GM19035 (cell line): ENCODE results near the gene TMTC4.

Source experiments
- ATAC-seq: cut with Tn5 transposase; IDR thresholded peaks from one replicate; pipeline ENCODE4 v1.9.1; 2021; ENCODE audit not compliant: unreplicated experiment

Gene TMTC4

GRCh38 chr13:100668408-100668807, 6.2 kb downstream of the TMTC4 start:
- ATAC-seq, result no peak

- ATAC-seq, result no peak
These were observed 6.7 kb downstream of the TMTC4 start for GRCh38 chr13:100667894-100668293.

GRCh38 chr13:100666124-100666523, 8.5 kb downstream of the TMTC4 start:
- no peak for ATAC-seq

GRCh38 chr13:100665403-100665802, 9.2 kb downstream of the TMTC4 start:
- no peak for ATAC-seq

DNA sequence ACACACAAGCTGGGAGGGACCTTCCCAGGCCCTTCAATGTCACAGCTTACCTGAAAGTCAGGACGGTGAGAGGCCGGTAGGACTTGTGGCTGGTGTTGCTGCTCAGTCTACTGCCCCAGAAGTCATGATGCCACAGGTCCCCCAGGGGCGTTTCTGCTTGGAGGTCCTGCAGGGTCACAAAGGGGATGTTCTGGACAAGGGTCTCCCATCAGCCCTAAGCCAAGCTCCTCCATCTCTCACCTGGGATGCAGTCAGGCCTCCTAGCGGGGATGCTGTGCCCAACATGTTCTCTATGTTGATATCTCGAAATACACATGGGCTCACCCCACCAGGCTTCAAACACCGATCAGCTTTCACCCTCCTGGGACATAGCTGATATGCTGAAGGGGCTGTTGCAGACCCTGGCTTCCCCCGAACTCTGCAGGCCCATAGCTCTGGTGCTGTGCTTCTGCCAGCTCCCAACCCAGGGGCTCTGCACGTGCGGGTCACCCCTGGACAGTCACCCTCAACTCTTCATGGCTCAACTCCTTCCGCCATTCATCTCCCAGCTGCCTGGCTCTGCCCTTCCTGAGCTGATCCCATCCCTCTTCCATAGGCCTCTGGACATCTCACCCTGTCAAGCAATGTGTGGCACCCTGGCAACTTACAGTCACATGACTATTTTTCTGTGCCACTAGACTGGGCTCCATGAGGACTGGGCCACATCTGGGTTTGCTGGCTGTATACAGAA, 10.3 kb downstream of the TMTC4 start:
- ATAC-seq, result no peak

GRCh38 chr13:100662468-100663211, 12.0 kb downstream of the TMTC4 start:
- no peak for ATAC-seq

- no peak for ATAC-seq
These were observed 13.8 kb downstream of the TMTC4 start for GRCh38 chr13:100660761-100661160.

DNA sequence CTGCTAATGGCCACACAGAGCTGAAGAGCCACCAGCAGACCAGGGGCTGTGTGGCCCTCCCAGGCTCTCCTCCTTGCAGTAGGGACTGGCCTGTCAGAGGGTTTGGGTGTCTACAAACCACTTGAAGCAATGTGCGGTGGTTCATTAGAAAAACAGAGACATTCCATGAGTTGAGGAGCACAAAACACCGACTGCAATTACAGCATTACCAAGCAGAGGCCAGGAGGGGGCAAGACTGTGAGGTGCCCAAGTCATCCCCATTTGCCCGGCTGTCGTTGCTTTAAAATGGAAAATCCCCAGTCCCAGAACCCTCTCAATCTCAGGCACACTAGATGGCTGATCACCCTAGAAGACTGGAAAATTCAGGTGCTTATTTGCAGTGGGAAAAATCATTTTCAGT, 15.0 kb downstream of the TMTC4 start:
- ATAC-seq, result no peak

DNA sequence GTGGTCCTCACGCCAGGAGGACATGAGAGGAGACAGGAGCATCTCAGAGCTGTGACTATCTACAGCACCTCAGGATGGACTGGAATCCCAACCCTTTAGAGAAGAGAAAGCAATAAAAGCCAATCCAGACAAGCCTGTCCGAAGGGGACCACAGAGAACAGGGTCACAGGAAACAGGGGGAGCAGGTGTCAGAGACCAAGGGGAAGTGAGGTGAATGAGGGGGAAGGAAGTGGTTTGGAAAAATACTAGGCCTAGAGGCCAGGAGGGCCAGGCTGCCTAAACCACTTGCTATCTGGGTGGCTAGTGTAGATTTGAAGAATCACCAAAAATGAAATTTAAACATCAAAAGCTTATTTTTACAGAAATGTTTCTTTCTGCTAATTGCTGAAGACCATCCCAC, 16.2 kb downstream of the TMTC4 start:
- peak; percentile 70 for ATAC-seq

GRCh38 chr13:100657881-100658315, 16.7 kb downstream of the TMTC4 start:
- ATAC-seq, result no peak

DNA sequence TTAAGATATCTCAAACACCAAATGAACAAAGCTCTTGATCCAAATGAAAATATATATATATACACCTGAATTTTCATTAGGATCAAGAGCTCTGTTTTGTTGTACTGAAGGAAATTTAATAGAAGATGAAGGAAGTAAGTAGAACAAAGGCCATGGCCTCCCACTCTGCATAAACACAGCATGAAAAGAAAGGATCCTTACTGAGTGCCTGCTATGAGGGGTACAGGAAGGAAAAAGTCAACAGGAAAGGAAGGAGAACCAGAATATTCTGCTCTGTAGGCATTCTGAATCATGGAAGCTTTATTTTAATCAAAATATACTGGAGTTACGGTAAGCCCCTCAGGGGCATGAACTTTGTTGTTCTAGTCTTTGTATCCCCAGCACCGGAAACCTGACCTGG, 22.1 kb downstream of the TMTC4 start:
- ATAC-seq, result no peak

- no peak for ATAC-seq
These were observed 24.3 kb downstream of the TMTC4 start for GRCh38 chr13:100650326-100650725.

DNA sequence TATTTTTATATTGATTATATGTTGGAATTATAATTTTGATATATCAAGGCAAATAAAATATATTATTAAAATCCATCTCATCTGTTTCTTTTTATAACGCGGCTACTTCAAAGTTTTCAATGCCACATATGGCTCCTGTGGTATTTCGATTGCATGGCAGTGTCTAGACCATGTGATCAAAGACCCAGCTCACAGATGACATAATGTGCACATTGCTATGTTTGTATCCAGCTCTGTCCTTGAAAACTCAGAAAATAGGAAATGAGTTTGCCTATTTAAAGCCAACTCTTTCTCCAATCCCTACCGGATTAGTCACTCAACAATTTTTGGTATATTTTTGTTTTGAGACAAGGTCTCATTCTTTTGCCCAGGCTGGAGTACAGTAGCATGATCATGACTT, 26.2 kb downstream of the TMTC4 start:
- ATAC-seq, result no peak

GRCh38 chr13:100646871-100647270, 27.7 kb downstream of the TMTC4 start:
- no peak for ATAC-seq

DNA sequence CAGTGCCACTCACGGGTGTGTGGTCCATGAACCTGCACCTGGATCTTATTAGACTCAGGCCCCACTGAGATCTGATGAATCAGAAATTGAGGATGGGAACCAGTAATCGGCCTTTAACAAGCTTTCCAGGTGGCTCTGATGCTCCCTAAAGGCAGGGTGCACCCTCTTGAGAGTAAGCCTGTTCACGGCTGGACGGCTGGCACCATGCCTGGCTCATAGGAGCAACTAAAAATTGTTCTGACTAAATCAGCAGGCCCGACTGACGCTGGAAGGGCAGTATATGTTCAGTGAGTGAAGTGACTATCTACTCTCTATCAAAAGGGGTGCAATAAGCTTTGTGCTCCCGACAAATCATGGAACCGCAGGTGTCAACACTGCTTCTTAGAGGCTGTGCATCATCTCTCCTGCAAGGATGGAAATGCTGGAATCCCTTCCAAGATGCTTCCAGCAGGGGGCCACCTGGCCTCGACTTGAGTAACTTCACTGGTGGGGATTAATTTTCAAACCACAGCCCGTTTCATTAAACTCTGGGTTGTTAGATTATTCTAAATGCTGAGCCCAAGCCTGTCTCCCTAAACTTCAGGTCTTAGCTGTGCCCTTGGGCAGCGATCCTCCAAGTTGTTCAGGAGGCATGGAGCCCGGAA, 28.4 kb downstream of the TMTC4 start:
- no peak for ATAC-seq

DNA sequence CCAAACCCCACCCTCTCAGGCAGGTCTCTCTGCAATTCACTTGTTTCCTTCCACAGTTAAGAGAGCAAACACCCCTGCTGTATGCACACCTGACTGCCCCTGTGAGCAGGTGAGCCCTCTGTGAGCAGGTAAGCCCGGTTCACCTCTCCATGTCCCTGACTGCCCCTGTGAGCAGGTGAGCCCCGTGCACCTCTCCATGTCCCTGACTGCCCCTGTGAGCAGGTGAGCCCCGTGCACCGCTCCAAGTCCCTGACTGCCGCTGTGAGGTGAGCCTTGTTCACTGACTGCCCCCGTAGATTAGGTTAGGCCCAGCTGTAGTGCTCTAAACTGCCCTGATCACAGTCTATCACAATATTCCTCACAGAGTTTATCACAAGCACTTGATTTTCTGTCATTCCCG, 29.2 kb downstream of the TMTC4 start:
- no peak for ATAC-seq

GRCh38 chr13:100644371-100644770, 30.2 kb downstream of the TMTC4 start:
- no peak for ATAC-seq

- no peak for ATAC-seq
These were observed 36.8 kb downstream of the TMTC4 start for GRCh38 chr13:100637796-100638195.

- ATAC-seq, result no peak
These were observed 37.2 kb downstream of the TMTC4 start for GRCh38 chr13:100637380-100637779.

DNA sequence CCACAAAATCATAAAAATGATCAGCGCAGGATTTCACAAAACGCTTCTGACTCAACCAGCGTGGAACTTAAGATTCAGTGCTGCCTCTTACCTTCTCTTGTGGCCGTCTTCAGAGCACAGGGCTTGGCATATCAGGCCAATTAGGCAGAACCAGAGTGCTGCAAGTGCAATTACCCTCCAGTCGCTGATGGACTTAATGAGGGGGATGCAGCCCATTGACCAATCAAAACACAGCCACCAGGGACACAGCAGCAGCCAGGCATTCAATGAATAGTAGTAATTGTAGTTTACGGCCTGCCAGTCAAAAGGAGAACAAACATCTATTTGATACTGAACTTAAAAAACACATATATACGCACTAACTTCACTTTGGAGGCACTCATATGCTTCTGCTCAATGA, 38.2 kb downstream of the TMTC4 start:
- no peak for ATAC-seq

DNA sequence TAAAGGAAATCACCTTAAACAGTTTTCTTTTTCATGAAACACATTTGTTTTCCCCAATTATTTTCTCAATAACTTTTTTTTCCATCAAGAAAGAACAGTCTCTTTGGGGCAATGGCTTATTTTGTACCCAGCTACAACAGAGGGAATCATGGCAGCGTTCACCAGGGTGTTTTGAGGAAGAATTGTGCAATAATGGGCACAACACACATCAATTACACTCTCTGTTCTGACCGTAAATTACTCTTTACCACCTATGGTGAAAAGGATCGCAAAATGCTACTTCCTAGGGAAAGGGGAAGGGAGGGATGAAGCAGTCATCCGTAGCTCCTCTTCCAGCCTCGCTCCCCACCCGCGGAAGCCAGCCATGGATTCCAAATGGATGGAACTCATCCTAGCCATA, 38.6 kb downstream of the TMTC4 start:
- no peak for ATAC-seq

DNA sequence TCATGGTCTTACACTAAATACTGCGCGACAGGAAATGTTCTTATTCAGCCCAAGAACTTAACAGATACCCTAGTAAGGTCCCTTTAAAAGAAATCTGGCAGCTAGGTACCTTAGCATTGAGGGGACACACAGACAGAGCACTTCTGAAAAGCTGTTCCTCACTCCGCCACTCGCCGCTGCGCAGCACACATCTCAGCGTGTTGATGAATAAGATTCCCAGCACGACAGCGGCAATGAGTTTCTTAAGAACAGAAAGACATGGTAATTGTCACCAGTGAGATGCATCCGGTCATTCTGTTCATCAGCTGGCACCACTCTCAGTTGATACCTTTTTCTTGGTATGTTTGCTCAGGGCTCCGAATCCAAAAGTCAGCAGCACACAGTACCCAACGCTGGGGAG, 39.9 kb downstream of the TMTC4 start:
- ATAC-seq, result no peak
